GM12872 (cell line): Measurements from ENCODE around the gene PRELID3B.

Source experiments
- CTCF ChIP-seq: IDR thresholded peaks from 3 replicates; pipeline ENCODE4 v1.5.1; 2011; ENCODE audit warnings: low read depth, mild to moderate bottlenecking, low read length, moderate library complexity; ENCODE audit not compliant: insufficient read depth

PRELID3B gene

GRCh38 chr20:58993332-58994248 lies 49.0 kb downstream of the PRELID3B start:
- no peak for TF ChIP-seq CTCF

DNA sequence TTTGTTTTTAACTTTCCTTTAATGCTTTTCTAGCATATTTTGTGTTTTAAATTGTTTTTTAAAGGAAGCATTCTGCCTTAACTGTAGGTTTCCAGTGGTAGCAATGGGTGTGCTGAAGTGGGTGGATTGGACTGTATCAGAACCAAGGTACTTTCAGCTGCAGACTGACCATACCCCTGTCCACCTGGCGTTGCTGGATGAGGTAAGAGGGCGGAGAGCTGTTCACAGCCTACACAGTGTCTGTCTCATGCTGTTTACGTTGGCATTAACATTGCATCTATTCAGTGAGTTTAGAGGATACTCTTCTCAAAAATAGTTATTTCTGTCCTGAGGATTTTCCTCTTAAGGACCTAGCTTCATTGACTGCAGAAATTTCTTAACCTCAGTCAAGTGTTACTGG lies 49.7 kb downstream of the PRELID3B start:
- no peak for TF ChIP-seq CTCF

DNA sequence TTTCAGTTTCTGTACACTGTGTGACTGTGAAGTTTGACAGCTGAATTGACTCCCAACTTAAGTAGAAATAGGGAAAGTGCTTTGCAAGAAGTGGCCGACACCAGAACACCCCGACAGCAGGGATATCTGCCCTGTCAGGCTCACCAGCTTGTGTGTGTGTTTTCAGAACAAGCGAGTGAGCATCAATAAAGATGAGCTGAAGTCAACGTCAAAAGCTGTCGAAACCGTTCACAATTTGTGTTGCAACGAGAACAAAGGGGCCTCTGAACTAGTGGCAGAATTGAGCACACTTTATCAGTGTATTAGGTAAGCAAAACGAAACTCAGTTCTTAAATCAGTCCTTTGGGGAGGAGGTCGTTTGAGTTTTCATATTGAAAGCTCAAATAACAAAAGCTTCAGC lies 50.9 kb downstream of the PRELID3B start:
- TF ChIP-seq CTCF, result no peak

DNA sequence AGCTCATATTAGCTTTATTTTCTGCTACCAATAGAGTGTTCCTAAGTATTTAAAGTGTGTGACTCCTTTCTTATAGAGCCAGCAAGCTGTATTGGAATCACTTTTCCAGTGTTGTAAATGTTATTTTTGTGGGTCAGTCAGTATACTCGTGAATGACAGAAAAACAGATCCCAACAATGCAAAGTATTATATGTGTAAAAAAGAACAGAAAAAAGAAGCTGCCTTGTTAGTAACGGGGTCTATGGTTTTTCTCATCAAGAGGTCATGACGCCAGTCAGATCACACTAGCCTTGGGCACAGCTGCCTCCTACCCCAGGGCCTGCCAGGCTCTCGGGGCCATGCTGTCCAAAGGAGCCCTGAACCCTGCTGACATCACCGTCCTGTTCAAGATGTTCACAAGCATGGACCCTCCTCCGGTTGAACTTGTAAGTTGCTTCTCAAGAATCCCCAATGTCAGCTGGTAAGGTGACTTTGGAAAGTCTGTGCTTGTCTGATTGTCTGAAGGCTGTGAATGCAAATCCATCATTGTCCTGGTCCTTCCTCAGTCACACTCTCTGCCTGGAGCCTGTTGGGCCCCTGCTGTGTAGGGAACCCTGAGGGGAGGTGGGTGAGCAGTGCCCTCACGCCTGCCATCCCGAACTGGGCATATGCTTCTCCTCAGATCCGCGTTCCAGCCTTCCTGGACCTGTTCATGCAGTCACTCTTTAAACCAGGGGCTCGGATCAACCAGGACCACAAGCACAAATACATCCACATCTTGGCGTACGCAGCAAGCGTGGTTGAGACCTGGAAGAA lies 51.7 kb downstream of the PRELID3B start:
- TF ChIP-seq CTCF, result no peak

- TF ChIP-seq CTCF, result no peak
Measured at GRCh38 chr20:58989196-58989595, 53.4 kb downstream of the PRELID3B start.

- TF ChIP-seq CTCF, result no peak
Measured at GRCh38 chr20:58988565-58988882, 54.1 kb downstream of the PRELID3B start.

DNA sequence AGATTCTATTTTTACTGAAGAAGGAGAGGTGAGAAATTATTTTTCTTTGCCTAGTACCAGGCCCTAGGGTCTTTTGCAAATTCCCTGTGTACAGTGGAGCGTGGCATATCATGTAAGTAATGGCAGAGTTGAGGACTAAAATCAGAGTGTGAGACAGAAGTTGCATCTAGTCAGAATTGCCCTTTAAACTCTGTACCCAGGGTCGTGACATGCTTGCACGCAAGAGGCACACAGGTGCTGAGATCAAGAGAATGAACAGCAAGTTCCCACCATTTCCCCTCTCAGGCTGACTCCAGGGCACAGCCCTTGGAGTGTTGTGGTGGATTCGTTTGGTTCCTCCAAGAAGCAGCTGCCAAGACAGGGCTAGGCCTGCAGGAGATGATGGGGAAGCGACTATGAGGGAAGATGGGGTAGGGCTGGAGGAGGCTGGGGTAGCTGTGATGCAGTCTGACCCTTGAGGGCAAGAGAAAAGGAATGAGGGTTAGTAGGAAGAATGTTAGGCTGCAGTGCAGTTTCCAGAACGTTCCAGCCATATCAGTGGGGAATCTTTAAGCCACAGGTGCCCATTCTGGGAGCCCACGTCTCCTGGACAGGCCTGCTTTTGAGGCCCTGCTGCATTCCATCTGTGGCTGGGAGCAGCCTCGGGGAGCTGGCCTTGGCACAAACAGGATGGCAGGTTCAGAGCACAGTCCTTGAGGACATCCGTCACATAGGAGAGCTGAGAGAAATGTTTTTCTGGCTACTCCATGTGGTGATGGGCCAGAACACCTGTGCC lies 54.6 kb downstream of the PRELID3B start:
- no peak for TF ChIP-seq CTCF
